GM10248 (cell line): ENCODE data around the gene OSTF1.

Source experiments
- CTCF ChIA-PET: fragments of 300-600 bp; sonication (Branson Sonifier 250); formaldehyde crosslinking; extraction: SDS; loops from one replicate; lab custom pipeline; 2021; ENCODE audit warnings: antibody characterized with exemption; lab: Yijun Ruan, JAX
- POLR2A ChIA-PET: fragments of 350-650 bp; sonication (Branson Sonifier 250); formaldehyde crosslinking; extraction: SDS; loops from one replicate; lab custom pipeline; 2020; ENCODE audit warnings: antibody characterized with exemption; lab: Yijun Ruan, JAX
- DNase-seq: peaks from one replicate; pipeline ENCODE4 v3.0.0; 2012; ENCODE audit errors: extremely low spot score
- CTCF ChIP-seq: IDR thresholded peaks from 2 replicates; pipeline ENCODE4 v1.5.1; 2012; ENCODE audit warnings: mild to moderate bottlenecking, low read depth; ENCODE audit errors: extremely low read depth, missing control alignments, control extremely low read depth

Gene OSTF1

GRCh38 chr9:75121914-75122558, 33.7 kb downstream of the OSTF1 start:
- no peak for DNase-seq
- CTCF ChIA-PET: interaction anchor here (0.8 to 1.8 kb wide), 2 partner anchors 20 to 23 kb away, joined by 3 to 6 read pairs; no protein-coding TSS in a partner anchor
- no peak for TF ChIP-seq CTCF
- POLR2A ChIA-PET: no interaction called here

GRCh38 chr9:75123696-75124095, 35.4 kb downstream of the OSTF1 start:
- no peak for DNase-seq
- POLR2A ChIA-PET: no interaction called here
- TF ChIP-seq CTCF: no peak
- CTCF ChIA-PET: interaction anchor here (0.7 kb wide), 1 partner anchor 10 kb away, joined by 3 read pairs; no protein-coding TSS in a partner anchor

GRCh38 chr9:75128535-75128934, 40.2 kb downstream of the OSTF1 start:
- ChIA-PET POLR2A (no interaction called here), CTCF (interaction anchor here (1.6 kb wide), 1 partner anchor 12 kb away, joined by 4 read pairs; no protein-coding TSS in a partner anchor)
- no peak for DNase-seq
- TF ChIP-seq CTCF: no peak

GRCh38 chr9:75130172-75130571, 41.9 kb downstream of the OSTF1 start:
- POLR2A ChIA-PET: no interaction called here
- no peak for DNase-seq
- CTCF ChIA-PET: interaction anchor here (1.6 kb wide), 1 partner anchor 11 kb away, joined by 4 read pairs; no protein-coding TSS in a partner anchor
- TF ChIP-seq CTCF: no peak

- ChIA-PET CTCF (interaction anchor here (0.8 to 1.2 kb wide), 2 partner anchors 11 to 23 kb away, joined by 3 to 5 read pairs; no protein-coding TSS in a partner anchor), POLR2A (no interaction called here)
- TF ChIP-seq CTCF: no peak
- no peak for DNase-seq
These were observed 42.4 kb downstream of the OSTF1 start for GRCh38 chr9:75130621-75131230.

- DNase-seq: no peak
- CTCF ChIA-PET: interaction anchor here (0.8 to 1.2 kb wide), 2 partner anchors 10 to 24 kb away, joined by 3 to 5 read pairs; no protein-coding TSS in a partner anchor
- TF ChIP-seq CTCF: no peak
- POLR2A ChIA-PET: no interaction called here
These were observed 43.4 kb downstream of the OSTF1 start for GRCh38 chr9:75131700-75132099.
